CD14-positive monocyte (primary cell): ENCODE results near the gene RYR2. TPM values are rescaled to one million over a fixed set of nuclear protein-coding genes. Genes with fewer than 3 reads are reported as not detected.

ENCODE experiments used
- DNase-seq, 3 donors: peaks; one replicate each; pipeline ENCODE4 v3.0.0-alpha.2; 2011 to 2022
- H2AFZ ChIP-seq: 2 replicates; pipeline ENCODE4 v1.6.0; 2012; ENCODE audit warnings: mild to moderate bottlenecking, low read depth, low read length, inconsistent platforms; ENCODE audit not compliant: insufficient read depth, poor library complexity, severe bottlenecking
- H3K27ac ChIP-seq, 2 donors: 1 replicate in 1 of 2; 2 replicates in 1 of 2; pipeline ENCODE4 v1.5.1; 2012 to 2013; ENCODE audit warnings: low read length in 2 of 2, control low read depth in 1 of 2, inconsistent platforms in 1 of 2, low read depth in 1 of 2, mild to moderate bottlenecking in 1 of 2
- H3K27me3 ChIP-seq, 2 donors: one replicate each; pipeline versions ENCODE4 v1.6.0 to v1.6.1; 2011 to 2013; ENCODE audit warnings: low read length in 2 of 2; ENCODE audit not compliant: control insufficient read depth in 2 of 2, insufficient read depth in 2 of 2
- H3K36me3 ChIP-seq, 2 donors: replicated peaks in 1 of 2; 1 replicate in 1 of 2; 2 replicates in 1 of 2; pipeline versions ENCODE4 v1.5.1 to v1.6.1; 2012 to 2013; ENCODE audit warnings: low read length in 2 of 2, control low read depth in 1 of 2, inconsistent platforms in 1 of 2, mild to moderate bottlenecking in 1 of 2; ENCODE audit not compliant: insufficient read depth in 2 of 2, control insufficient read depth in 1 of 2
- H3K4me1 ChIP-seq, 2 donors: 1 replicate in 1 of 2; 2 replicates in 1 of 2; pipeline versions ENCODE4 v1.5.1 to v1.6.1; 2012 to 2013; ENCODE audit warnings: low read length in 2 of 2, control low read depth in 1 of 2, inconsistent platforms in 1 of 2, mild to moderate bottlenecking in 1 of 2, moderate library complexity in 1 of 2; ENCODE audit not compliant: insufficient read depth in 2 of 2, control insufficient read depth in 1 of 2
- H3K4me2 ChIP-seq: replicated peaks from 2 replicates; pipeline ENCODE3; 2012; ENCODE audit warnings: low read length, moderate library complexity, mild to moderate bottlenecking; ENCODE audit not compliant: poor library complexity, severe bottlenecking; ENCODE audit errors: extremely low read depth
- H3K4me3 ChIP-seq, 3 experiments: fragments of 200-600 bp in 1 of 3; sonication (generic) in 1 of 3; replicated peaks in 1 of 3; 1 replicate in 2 of 3; 2 replicates in 1 of 3; pipeline ENCODE4 v1.5.1; 2011 to 2013; ENCODE audit warnings: low read length in 3 of 3, mild to moderate bottlenecking in 3 of 3, control low read depth in 2 of 3, low read depth in 2 of 3, inconsistent platforms in 1 of 3, moderate library complexity in 1 of 3
- H3K79me2 ChIP-seq: 2 replicates; pipeline ENCODE4 v1.6.0; 2012; ENCODE audit warnings: mild to moderate bottlenecking, control low read depth, inconsistent platforms, low read length, moderate library complexity; ENCODE audit not compliant: insufficient read depth
- H3K9ac ChIP-seq: 2 replicates; pipeline ENCODE4 v1.6.0; 2017; ENCODE audit warnings: low read length, mild to moderate bottlenecking; ENCODE audit not compliant: insufficient read depth, poor library complexity, severe bottlenecking
- H3K9me3 ChIP-seq, 2 donors: replicated peaks in 1 of 2; 1 replicate in 1 of 2; 2 replicates in 1 of 2; pipeline versions ENCODE4 v1.5.1 to v1.6.1; 2012 to 2013; ENCODE audit warnings: low read length in 2 of 2, control low read depth in 1 of 2; ENCODE audit not compliant: control insufficient read depth in 1 of 2, insufficient read depth in 1 of 2
- H4K20me1 ChIP-seq: 2 replicates; pipeline ENCODE4 v1.6.0; 2012; ENCODE audit warnings: mild to moderate bottlenecking, low read length, control low read depth, moderate library complexity; ENCODE audit not compliant: insufficient read depth
- H3K27ac Mint-ChIP-seq, 7 donors: one replicate each; pipeline ENCODE4 v1.8.0; 2020; ENCODE audit warnings: mild to moderate bottlenecking in 7 of 7, mixed read lengths in 7 of 7, moderate library complexity in 6 of 7, inconsistent platforms in 2 of 7
- H3K27me3 Mint-ChIP-seq, 3 donors: one replicate each; pipeline ENCODE4 v1.8.0; 2021 to 2022; ENCODE audit warnings: low read depth in 3 of 3, mild to moderate bottlenecking in 3 of 3, mixed read lengths in 3 of 3, moderate library complexity in 3 of 3, inconsistent platforms in 1 of 3
- H3K36me3 Mint-ChIP-seq, 2 donors: one replicate each; pipeline ENCODE4 v1.8.0; 2020; ENCODE audit warnings: mixed read lengths in 2 of 2, inconsistent platforms in 1 of 2, mild to moderate bottlenecking in 1 of 2
- H3K4me1 Mint-ChIP-seq: one replicate; pipeline ENCODE4 v1.8.0; 2020; ENCODE audit warnings: mild to moderate bottlenecking, mixed read lengths
- H3K4me3 Mint-ChIP-seq, 2 donors: one replicate each; pipeline ENCODE4 v1.8.0; 2020; ENCODE audit warnings: mild to moderate bottlenecking in 2 of 2, mixed read lengths in 2 of 2, moderate library complexity in 1 of 2
- H3K9me3 Mint-ChIP-seq, 7 donors: one replicate each; pipeline ENCODE4 v1.8.0; 2020 to 2022; ENCODE audit warnings: mixed read lengths in 7 of 7, mild to moderate bottlenecking in 6 of 7, moderate library complexity in 6 of 7, inconsistent platforms in 2 of 7
- CTCF ChIP-seq: fragments of 200-600 bp; IDR thresholded peaks from one replicate; pipeline ENCODE4 v1.8.0; 2022; ENCODE audit warnings: antibody characterized with exemption, mild to moderate bottlenecking
- whole genome bisulfite sequencing: methylation state at CpG from one replicate; pipeline ENCODE4 v1.1.5; 2013; ENCODE audit warnings: missing lambda C conversion rate; ENCODE audit not compliant: insufficient coverage; 5-methylcytosine and 5-hydroxymethylcytosine counted together
- intact Hi-C, 2 donors: fragments of 100-400 bp; cut with micrococcal nuclease; formaldehyde crosslinking; loops; one replicate each; pipeline versions ENCODE4 v1.15.0 to v1.15.1; 2023
- polyA plus RNA-seq, 3 donors: library from polyadenylated mRNA; depleted of rRNA in 1 of 3; unstranded in 2 of 3; stranded (reverse) in 1 of 3; fragments of 300-500 nt in 2 of 3; fragments of >200 nt in 1 of 3; fragmentation: Illumina TruSeq in 2 of 3; gene quantifications; 1 replicate in 2 of 3; 2 replicates in 1 of 3; pipeline ENCODE4 v1.2.3, GENCODE V29; 2012 to 2021

The RYR2 gene
- polyA plus RNA-seq, 3 donors, result not detected

DNA sequence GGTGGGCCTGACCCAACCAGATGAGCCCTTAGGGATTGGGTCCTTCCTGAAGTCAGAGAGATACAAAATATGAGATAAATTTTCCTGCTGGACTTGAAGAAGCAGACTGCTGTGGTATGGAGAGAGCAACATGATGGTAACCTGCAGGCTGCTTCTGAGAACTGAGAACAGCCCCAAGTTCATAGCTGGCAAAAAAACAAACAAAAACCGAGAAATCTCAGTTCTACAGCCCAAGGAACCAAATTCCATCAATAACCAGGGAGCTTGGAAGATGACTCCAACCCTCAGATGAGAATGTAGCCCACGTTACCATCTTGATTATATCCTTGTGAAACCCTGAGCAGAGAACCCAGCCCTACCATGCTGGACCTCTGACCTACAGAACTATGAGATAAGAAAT, 532.6 kb downstream of the RYR2 start:
- WGBS, result 43% methylated on average over 2 of the region's 2 CpGs
- no peaks in the 10 kb centered on the region for H3K27me3 ChIP-seq
- H3K4me1 Mint-ChIP-seq, result no peaks in the 10 kb centered on the region

GRCh38 chr1:237578540-237578939, 536.6 kb downstream of the RYR2 start:
- no peaks in the 10 kb centered on the region for H3K36me3 Mint-ChIP-seq
- intact Hi-C loops, result no loop called here
- H3K4me2 ChIP-seq, result no peak overlapping the region
- no peak overlapping the region for H3K4me3 ChIP-seq
- H4K20me1 ChIP-seq, result no peaks in the 10 kb centered on the region
- no peak overlapping the region for H2AFZ ChIP-seq
- H3K4me1 ChIP-seq, result no peaks in the 10 kb centered on the region
- WGBS, result 100% methylated on average over 2 of the region's 3 CpGs
- H3K27me3 ChIP-seq, result no peaks in the 10 kb centered on the region
- H3K36me3 ChIP-seq, result no peaks in the 10 kb centered on the region
- no peak overlapping the region for H3K4me3 Mint-ChIP-seq
- no peak overlapping the region for H3K27ac Mint-ChIP-seq
- no peaks in the 10 kb centered on the region for H3K27me3 Mint-ChIP-seq
- peaks cover 5 to 29% (median 15%) of the 10 kb centered on the region in 7 donors for H3K9me3 Mint-ChIP-seq
- H3K9ac ChIP-seq, result no peak overlapping the region
- no peak for TF ChIP-seq CTCF
- H3K79me2 ChIP-seq, result no peaks in the 10 kb centered on the region
- peaks cover 0 to 5% of the 10 kb centered on the region in 2 donors for H3K9me3 ChIP-seq
- H3K4me1 Mint-ChIP-seq, result no peaks in the 10 kb centered on the region
- DNase-seq, result no peak
- no peak overlapping the region for H3K27ac ChIP-seq

More for the DNA sequence above, 532.6 kb downstream of the RYR2 start:
- Mint-ChIP-seq H3K9me3 (peaks cover 5 to 19% (median 10%) of the 10 kb centered on the region in 7 donors), H3K27me3 (no peaks in the 10 kb centered on the region), H3K27ac (no peak overlapping the region), H3K36me3 (no peaks in the 10 kb centered on the region), H3K4me3 (no peak overlapping the region)
- Histone ChIP-seq H3K36me3 (no peaks in the 10 kb centered on the region), H3K9me3 (no peaks in the 10 kb centered on the region), H3K4me3 (no peak overlapping the region), H3K4me1 (no peaks in the 10 kb centered on the region), H3K9ac (no peak overlapping the region), H2AFZ (no peak overlapping the region), H3K27ac (no peak overlapping the region), H4K20me1 (no peaks in the 10 kb centered on the region), H3K4me2 (no peak overlapping the region), H3K79me2 (no peaks in the 10 kb centered on the region)
- no peak for DNase-seq
- intact Hi-C loops, result no loop called here
- TF ChIP-seq CTCF, result no peak
